ENCODE data around the gene HCN3. TPM values are rescaled to one million over a fixed set of nuclear protein-coding genes. Genes with fewer than 3 reads are reported as not detected.

Gene HCN3
- total RNA-seq, 4 donors from 2014 or later, result 13.0 to 34.0 (median 22.2) TPM

- intact Hi-C loops (cut with DNase I; ENCODE audit: low total_unique reads), result loop anchor here (5.0 kb wide), 1 partner anchor 45 kb away; the partner anchor contains the start of gene HCN3
- WGBS, 2 donors (ENCODE audit: low coverage in 1 of 2), result 56 to 73% methylated on average over 3 to 25 of the region's 27 CpGs
Observed at GRCh38 chr1:155321639-155322503, 44.6 kb downstream of the HCN3 start.

GRCh38 chr1:155322571-155322952 lies 45.3 kb downstream of the HCN3 start:
- intact Hi-C loops (cut with DNase I; ENCODE audit: low total_unique reads), result loop anchor here (5.0 kb wide), 1 partner anchor 45 kb away; the partner anchor contains the start of gene HCN3
- peaks cover 14 to 48% (median 39%) of the 10 kb centered on the region in 4 donors for H3K4me1 ChIP-seq
- no peak for DNase-seq

More at GRCh38 chr1:155321639-155322503, 44.6 kb downstream of the HCN3 start:
- TF ChIP-seq EP300 (IDR thresholded peaks at IDR 0.05; ENCODE audit: low read depth) (no peak), CTCF (IDR thresholded peaks at IDR 0.05) (no peak), POLR2AphosphoS5 (IDR thresholded peaks at IDR 0.05) (no peak), POLR2A (IDR thresholded peaks at IDR 0.05) (no peak)
- no peak for DNase-seq
- H3K9me3 ChIP-seq, result no peaks in the 10 kb centered on the region
- peak overlapping the region in 3 of 4 donors; percentile 71 to 90 (median 79) for H3K4me3 ChIP-seq
- in situ Hi-C loops (cut with MboI; ENCODE audit: low pct_ligation_motif_present in 1 of 4, low pct_unique_long_range_greater_than_20kb in 1 of 4, low sequenced_read_pairs in 3 of 4), result loop anchor here (5.0 to 10.0 kb wide), 3 partner anchors 45 to 57 kb away; partner anchors contain the start of genes HCN3 (in 3 of the 4), CLK2 (in 2 of the 4) and SCAMP3 (in 1 of the 4)
- H3K36me3 ChIP-seq, result no peaks in the 10 kb centered on the region
- H3K4me1 ChIP-seq, result peaks cover 14 to 50% (median 44%) of the 10 kb centered on the region in 4 donors
- H3K27me3 ChIP-seq, result no peaks in the 10 kb centered on the region
- peak overlapping the region; percentile 98 to 100 (median 100) for H3K27ac ChIP-seq

GRCh38 chr1:155322953-155323728 lies 45.9 kb downstream of the HCN3 start:
- Histone ChIP-seq H3K4me3 (peak overlapping the region; percentile 71 to 90 (median 81)), H3K27ac (peak overlapping the region; percentile 98 to 100 (median 100)), H3K27me3 (no peaks in the 10 kb centered on the region), H3K36me3 (peaks cover 0 to 4% (median 0%) of the 10 kb centered on the region in 4 donors), H3K9me3 (no peaks in the 10 kb centered on the region), H3K4me1 (peaks cover 14 to 48% (median 38%) of the 10 kb centered on the region in 4 donors)
- 1% methylated on average over 40 of the region's 58 CpGs; no CpG with 5 or more reads in 1 of the 2 donors for WGBS, 2 donors (ENCODE audit: low coverage in 1 of 2)
- peak; percentile 92 for DNase-seq
- intact Hi-C loops (cut with DNase I; ENCODE audit: low total_unique reads) (loop anchor here (5.0 kb wide), 1 partner anchor 46 kb away; the partner anchor contains the start of gene HCN3), in situ Hi-C loops (cut with MboI; ENCODE audit: low pct_ligation_motif_present in 1 of 4, low pct_unique_long_range_greater_than_20kb in 1 of 4, low sequenced_read_pairs in 3 of 4) (loop anchor here (5.0 to 10.0 kb wide), 3 partner anchors 46 to 58 kb away; partner anchors contain the start of genes HCN3 (in 3 of the 4), CLK2 (in 2 of the 4) and SCAMP3 (in 1 of the 4))
- TF ChIP-seq POLR2AphosphoS5 (IDR thresholded peaks at IDR 0.05), result peak; percentile 21 to 54 (median 28)
- peak; percentile 96 to 99 (median 99) for TF ChIP-seq CTCF (IDR thresholded peaks at IDR 0.05)
- no peak for TF ChIP-seq POLR2A (IDR thresholded peaks at IDR 0.05)
- no peak for TF ChIP-seq EP300 (IDR thresholded peaks at IDR 0.05; ENCODE audit: low read depth)

More at GRCh38 chr1:155322571-155322952, 45.3 kb downstream of the HCN3 start:
- TF ChIP-seq EP300 (IDR thresholded peaks at IDR 0.05; ENCODE audit: low read depth), result no peak
- TF ChIP-seq CTCF (IDR thresholded peaks at IDR 0.05), result no peak
- TF ChIP-seq POLR2AphosphoS5 (IDR thresholded peaks at IDR 0.05), result no peak
- no peak for TF ChIP-seq POLR2A (IDR thresholded peaks at IDR 0.05)
- in situ Hi-C loops (cut with MboI; ENCODE audit: low pct_ligation_motif_present in 1 of 4, low pct_unique_long_range_greater_than_20kb in 1 of 4, low sequenced_read_pairs in 3 of 4), result loop anchor here (5.0 to 10.0 kb wide), 3 partner anchors 45 to 58 kb away; partner anchors contain the start of genes HCN3 (in 3 of the 4), CLK2 (in 2 of the 4) and SCAMP3 (in 1 of the 4)
- Histone ChIP-seq H3K27me3 (no peaks in the 10 kb centered on the region), H3K4me3 (peak overlapping the region; percentile 71 to 90 (median 81)), H3K27ac (peak overlapping the region; percentile 98 to 100 (median 100)), H3K36me3 (no peaks in the 10 kb centered on the region), H3K9me3 (no peaks in the 10 kb centered on the region)
- 1 to 8% methylated on average over 2 to 28 of the region's 28 CpGs for WGBS, 2 donors (ENCODE audit: low coverage in 1 of 2)

Measured in transverse colon (tissue), 4 donors.